AG09309 (cell line): ENCODE results near the gene DLG2.

ENCODE experiments used
- DNase-seq: peaks from one replicate; pipeline ENCODE4 v3.0.0-alpha.2; 2010; ENCODE audit warnings: low read depth
- H3K4me3 ChIP-seq: 2 replicates; pipeline ENCODE4 v1.5.1; 2011; ENCODE audit warnings: mild to moderate bottlenecking, low read depth, low read length, moderate library complexity; ENCODE audit not compliant: control insufficient read depth
- TF ChIP-seq, protein P1 (sequence below): IDR thresholded peaks from 2 replicates; pipeline ENCODE4 v1.5.1; 2011; ENCODE audit warnings: mild to moderate bottlenecking, low read depth, low read length, inconsistent platforms; ENCODE audit not compliant: insufficient read depth, control insufficient read depth; ENCODE audit errors: missing control alignments

DLG2 gene

DNA sequence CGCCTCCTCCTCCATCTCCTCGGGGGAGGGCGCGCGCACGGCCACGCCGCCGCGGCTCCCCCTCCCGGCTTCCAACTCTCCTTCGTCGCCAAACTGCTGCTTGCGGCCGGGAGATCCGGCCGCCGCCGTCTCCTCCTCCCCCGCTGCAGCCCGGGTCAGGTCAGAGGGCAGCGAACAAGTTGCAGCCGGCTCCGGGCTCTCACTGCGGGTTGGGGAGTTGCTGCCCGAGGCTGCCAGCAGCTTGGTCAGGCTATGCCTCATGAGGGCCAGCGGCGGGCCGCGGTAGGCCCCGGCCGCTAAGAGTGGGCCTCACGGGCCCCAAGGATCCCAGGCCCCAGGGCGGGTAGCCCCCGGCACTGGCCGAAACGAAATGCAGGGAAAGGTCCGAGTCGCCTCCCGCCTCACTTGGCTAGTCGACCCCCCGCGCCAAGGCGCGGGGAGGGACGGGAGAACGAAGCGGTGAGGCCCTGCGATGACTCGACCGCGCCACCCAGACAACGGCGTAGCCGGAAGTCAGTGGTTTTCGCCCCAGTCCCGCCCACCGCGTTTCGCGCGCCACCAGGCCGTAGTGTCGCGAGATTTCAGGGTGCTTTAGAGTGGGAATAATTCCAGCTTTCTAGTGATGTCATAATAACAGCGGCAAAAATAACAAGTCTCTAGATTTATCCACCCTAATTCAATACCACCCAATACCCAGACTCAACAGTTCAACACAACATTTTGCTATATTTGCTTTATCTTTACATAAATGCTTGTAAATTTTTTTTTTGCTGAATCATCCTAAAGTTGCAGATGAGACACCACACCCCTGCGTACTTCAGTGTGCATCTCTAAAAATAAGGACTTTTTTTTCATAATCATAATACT is 37.7 kb upstream of the DLG2 start, which contains the start of gene CREBZF:
TSS of gene CREBZF (minus strand) at position 515 of the 867 bp plus-strand sequence. CDS start at position 261, 254 bp downstream.
- DNase-seq, result peak; percentile 76
- H3K4me3 ChIP-seq, result peak within 1 kb of the TSS; percentile 72
- TF ChIP-seq, protein P1, sequence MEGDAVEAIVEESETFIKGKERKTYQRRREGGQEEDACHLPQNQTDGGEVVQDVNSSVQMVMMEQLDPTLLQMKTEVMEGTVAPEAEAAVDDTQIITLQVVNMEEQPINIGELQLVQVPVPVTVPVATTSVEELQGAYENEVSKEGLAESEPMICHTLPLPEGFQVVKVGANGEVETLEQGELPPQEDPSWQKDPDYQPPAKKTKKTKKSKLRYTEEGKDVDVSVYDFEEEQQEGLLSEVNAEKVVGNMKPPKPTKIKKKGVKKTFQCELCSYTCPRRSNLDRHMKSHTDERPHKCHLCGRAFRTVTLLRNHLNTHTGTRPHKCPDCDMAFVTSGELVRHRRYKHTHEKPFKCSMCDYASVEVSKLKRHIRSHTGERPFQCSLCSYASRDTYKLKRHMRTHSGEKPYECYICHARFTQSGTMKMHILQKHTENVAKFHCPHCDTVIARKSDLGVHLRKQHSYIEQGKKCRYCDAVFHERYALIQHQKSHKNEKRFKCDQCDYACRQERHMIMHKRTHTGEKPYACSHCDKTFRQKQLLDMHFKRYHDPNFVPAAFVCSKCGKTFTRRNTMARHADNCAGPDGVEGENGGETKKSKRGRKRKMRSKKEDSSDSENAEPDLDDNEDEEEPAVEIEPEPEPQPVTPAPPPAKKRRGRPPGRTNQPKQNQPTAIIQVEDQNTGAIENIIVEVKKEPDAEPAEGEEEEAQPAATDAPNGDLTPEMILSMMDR, result peak; percentile 6

DNA sequence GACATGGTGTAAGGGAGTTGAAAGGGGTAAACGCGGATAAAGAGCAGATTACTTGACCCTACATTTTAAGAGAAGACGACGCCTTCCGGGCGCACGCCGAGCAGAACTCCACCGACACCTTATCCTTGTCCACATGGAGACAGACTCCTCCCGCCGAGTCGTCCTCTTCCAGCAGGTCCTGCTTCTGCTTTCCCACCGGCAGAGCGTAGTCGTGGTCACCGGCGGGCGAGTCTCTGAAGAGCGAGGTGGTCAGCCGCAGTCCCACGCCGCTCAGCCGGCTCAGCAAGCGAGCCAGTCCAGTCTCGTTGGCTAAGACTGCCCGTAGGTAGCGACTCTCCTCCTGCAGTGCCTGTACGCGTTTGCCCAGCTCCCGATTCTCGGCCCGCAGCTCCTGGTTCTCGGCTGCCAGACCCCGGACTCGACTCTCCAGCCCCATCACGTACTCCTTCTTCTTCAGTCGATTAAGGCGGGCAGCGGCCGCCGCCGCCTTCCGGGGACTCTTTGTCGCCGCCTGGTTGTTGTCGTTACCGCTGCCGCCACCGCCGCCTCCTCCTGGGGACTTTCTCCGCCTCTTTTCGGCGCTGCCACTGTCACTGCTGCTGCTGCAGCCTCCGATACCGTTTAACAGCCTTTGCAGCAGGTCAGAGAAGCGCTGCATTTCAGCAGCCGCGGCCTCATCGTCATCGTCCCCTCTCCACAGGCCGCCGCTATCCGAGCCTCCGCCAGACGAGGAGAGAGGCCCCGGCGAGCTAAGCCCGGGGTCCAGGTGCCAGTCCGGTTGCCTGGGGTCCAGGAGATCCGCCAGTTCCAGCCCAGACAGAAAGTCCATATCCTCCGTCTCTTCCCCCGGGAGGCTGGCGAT is 36.8 kb upstream of the DLG2 start:
- H3K4me3 ChIP-seq, result peak overlapping the region; percentile 72
- DNase-seq, result no peak
- TF ChIP-seq, protein P1, result peak; percentile 60

DNA sequence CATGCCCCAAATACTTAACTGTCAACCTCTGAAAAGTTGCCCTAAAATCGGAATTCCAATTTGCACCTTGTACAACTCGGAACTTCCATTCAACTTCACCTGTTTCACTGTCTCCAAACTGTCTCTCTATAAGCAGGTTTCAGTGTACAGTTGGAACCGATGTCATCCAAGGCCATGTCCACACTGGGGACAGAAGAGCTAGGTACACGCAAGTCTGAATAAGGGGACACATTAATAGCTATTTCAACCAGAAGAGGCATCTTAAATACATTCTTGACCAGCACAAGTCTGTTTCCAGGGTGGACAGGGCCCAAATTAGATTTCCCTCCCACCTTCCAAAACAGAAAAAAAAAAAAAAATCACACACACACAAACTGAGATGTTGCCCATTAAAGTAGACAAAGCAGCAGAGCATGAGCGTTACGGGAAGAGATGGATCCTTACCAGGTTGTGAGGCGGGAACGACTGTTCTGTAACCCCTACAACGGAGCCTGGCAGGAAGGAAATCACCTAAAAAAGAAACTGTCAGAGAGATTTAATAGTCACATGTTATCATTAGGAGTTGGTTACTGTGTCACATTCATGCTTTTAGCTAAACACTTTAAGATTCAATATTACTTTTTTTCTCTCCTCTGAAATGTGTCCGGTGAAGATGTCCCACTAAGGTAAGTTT is 36.1 kb upstream of the DLG2 start:
- DNase-seq, result no peak
- TF ChIP-seq, protein P1, result no peak
- peak overlapping the region; percentile 72 for H3K4me3 ChIP-seq

DNA sequence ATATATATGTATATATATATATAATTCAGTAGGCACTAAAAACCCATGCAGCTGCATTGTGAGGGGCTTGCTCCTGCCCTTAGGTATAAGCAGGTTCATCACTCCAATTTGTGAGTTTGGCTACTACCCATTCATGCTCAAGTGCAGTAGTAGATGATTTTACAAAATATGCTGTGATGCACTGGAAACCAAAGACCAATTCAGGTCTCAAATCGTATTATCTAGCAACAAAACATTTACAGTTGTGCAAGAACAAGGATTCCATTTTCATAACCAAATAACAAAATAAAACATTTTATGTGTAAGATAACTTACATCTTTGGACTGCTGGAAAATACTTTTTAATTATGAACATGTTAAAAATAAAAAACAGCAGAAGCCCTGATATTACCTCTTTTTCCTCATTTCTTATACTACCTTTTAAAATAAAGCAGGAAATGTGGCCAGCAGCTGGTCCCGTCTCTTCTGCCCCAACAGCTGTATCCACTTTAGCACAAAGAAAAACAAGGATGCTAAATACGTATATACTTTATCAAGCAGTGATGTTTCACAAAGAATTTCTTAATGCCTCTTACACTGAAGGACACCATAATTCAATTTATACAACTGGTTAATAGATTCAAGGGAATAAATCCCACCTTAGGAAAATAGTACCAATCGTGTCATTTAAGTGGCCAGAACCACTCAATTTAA is 35.0 kb upstream of the DLG2 start:
- H3K4me3 ChIP-seq, result peak overlapping the region; percentile 72
- DNase-seq, result no peak
- TF ChIP-seq, protein P1, result no peak

DNA sequence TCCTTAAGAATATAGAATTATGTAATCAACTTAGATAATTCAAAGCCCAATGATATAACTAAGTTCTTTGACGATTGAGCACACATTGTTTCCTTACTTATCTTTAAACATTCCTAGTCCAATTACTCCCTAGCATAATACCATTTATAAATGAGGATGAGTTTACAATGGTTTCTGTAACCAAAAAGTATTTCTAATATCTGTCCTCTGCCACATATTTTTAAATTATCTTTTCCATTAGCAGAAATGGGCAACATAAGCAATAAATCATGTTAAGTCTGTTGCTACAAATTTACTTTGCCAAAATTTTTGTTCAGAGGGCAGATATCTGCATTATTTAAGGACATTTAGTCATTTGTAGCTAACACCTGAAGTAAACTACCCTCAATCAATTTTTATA is 31.0 kb upstream of the DLG2 start:
- no peak for DNase-seq
- TF ChIP-seq, protein P1, result no peak
- no peak overlapping the region for H3K4me3 ChIP-seq
